ENCODE measurements around the gene RRAS2.

DNA sequence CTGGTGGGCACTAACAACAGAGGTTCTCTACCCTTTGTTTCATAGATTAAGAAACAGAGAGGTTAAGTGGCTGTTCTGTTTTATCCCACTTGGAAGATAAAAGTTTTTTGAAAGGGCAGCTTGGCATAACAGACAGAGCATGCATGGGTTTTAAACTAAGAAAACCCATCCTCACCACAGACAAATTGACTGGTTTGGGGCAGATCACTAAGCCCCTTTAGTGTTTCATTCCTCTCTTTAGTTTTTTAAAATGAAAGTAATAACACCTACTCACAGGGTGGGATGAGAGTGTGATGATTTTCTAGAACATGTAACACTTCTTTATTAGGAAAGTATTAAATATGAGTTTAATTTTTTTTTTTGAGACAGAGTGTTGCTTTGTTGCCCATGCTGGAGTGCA lies 12.3 kb upstream of the RRAS2 start:
- TF ChIP-seq CTCF (IDR thresholded peaks at IDR 0.05) (no peak), ZNF232 (CRISPR knock-in tag; IDR thresholded peaks at IDR 0.05) (no peak), SP1 (CRISPR knock-in tag; conservative IDR thresholded peaks at IDR 0.05) (no peak), ZNF121 (CRISPR knock-in tag; IDR thresholded peaks at IDR 0.05) (no peak), SMAD4 (CRISPR knock-in tag; IDR thresholded peaks at IDR 0.05) (no peak)

Measured in WTC11 (cell line).